GM12801 (cell line): Measurements from ENCODE around the gene NCR2.
A peak's percentile ranks its signal among the peaks of the same experiment; 100 is the strongest.

Source experiments
- CTCF ChIP-seq: IDR thresholded peaks from one replicate; pipeline ENCODE4 v1.5.1; 2011; ENCODE audit warnings: control low read depth; ENCODE audit not compliant: insufficient read length; ENCODE audit errors: extremely low read depth

NCR2 gene

DNA sequence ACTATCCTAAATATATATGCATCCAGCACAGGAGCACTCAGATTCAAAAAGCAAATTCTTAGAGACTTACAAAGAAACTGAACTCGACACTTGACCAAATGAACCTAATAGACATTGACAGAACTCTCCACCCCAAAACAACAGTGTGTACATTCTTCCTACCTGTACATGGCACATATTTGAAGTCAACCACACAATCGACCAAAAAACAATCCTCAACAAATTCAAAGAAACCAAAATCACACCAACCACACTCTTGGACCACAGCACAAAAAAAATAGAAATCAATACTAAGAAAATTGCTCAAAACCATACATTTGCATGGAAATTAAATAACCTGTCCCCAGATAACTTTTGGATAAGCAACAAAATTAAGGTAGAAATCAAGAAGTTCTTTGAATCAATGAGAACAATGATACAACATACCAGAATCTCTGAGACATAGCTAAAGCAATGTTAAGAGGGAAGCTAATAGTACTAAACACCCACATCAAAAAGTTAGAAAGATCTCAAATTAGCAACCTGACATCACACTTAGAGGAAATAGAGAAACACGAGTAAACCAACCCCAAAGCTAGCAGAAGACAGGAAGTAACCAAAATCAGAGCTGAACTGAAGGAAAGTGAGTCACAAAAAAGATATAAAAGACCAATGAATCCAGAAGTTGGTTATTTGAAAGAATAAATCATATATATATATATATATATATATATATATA is 36.5 kb upstream of the NCR2 start:
- TF ChIP-seq CTCF = no peak

GRCh38 chr6:41302638-41303037 is 32.8 kb upstream of the NCR2 start:
- TF ChIP-seq CTCF = no peak

- no peak for TF ChIP-seq CTCF
Observed at GRCh38 chr6:41306187-41306854, 29.1 kb upstream of the NCR2 start.

DNA sequence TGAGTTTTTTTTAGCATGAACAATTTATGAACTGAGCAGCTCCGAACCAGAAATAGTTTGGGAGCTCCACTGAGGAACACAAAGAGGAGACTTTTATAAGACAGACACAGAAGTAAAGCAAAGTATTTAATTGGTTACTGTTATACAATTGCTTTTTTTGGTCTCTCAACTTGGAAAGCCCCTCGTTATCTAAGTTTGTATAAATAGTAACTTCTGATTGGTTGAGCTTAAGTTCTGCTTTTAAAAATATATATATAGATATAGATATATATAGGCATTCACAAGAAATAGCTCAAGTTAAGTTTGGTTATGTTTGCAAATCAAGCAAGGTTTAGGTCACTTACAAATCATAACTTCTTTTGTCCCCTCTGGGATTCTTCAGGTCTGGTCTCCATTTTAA is 20.2 kb upstream of the NCR2 start:
- no peak for TF ChIP-seq CTCF

DNA sequence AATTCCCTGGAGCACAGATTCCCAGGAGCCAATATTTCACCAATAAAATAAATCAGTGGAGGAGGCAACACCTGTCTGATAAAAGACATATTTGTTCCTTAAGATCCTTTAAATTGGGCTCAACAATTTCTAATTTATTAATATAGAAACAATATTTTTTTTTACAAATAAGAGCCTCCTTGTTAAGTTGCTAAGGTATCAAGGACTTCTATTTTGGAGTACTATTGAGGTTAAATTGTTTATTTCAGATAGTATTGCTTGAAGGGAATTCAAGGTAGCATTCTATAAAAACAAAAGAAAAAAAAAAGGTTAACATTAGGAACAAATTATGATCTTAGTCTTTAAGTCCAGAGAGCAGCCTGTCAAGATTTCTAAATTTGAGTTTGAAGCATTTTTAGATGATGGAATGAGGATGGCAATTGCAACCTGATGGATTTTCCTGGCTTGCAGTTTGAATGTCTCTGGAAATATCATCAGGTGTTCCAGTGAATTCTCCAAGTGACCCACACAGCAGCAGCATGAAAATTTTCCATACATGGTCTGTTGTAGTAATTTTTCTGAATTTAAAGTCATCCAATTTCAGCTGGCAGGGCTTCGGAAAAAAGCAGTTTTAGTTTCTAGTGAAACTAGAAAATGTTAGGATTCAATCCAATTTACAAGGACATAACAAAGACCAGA is 19.3 kb upstream of the NCR2 start:
- no peak for TF ChIP-seq CTCF

DNA sequence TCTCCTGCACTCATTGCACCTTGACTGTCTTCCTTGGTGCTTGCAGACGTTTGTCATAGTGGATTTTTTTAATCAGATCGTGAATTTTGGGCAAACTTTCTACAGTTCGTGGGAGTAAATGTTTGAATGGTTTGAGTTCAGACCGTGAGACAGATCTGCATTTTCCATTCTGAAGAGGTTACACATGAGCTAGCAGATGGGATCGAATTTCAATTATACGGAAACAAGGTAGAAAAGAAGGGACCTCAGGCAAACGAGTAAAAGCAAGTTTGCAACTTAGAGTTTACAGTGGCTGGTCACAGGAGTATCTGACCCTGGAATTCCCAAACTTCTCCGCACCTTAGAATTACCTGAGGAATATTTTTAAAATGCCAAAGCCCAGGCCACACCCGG is 17.2 kb upstream of the NCR2 start:
- TF ChIP-seq CTCF = no peak

DNA sequence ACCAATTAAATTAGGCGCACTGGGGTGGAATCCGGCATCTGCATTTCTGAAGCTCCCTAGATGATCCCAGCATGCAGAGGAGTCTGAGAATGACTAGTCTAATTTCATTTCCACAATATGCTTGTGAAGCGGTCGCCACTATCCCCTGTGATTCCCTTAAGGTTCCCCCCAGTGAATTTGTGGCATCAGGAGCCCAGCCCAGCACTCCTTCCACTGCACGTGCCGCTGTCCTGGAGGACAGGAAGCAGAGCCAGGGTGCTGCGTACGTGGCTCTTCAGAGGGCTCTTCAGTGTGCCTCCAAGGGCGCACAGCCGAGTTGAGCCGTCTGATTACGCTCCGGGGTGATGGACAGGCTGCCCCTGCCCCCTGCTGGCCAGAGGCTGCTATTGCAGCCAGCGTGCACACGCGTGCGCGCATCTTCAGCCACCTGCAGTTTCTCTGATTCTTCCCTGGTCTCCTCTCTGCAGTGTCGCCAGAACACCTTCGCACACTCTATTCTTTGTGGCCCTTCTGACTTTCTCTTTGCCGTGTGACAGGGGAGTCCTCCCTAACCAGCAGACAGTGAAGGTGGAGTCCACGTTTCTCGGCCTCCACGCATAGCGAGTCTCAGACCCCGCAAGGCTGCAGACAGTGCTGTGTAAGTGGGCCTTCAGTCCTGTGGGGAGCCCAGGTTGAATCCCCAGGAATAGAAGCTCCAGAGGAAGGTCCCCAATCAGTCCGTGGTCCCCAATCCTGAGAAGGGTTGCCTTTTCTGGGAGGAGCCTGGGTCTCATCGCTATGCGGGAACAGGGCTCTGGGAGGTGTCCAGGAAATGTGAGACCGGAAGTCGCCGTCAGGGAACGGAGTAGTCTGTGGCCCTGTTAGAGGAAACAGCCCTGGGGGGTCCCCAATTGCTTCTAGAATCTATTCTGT is 16.5 kb upstream of the NCR2 start:
- TF ChIP-seq CTCF = peak; percentile 96
